ENCODE data around the gene KRT74. TPM values are rescaled to one million over a fixed set of nuclear protein-coding genes. Genes with fewer than 3 reads are reported as not detected.

KRT74 gene
- total RNA-seq, 1 donor from 2014 or later, result not detected

- no peak for ATAC-seq (ENCODE audit: low read depth)
- H3K36me3 Mint-ChIP-seq (ENCODE audit: low read depth), result no peaks in the 10 kb centered on the region
- POLR2A ChIA-PET, result no interaction called here
- H3K27me3 Mint-ChIP-seq, result peaks cover 15% of the 10 kb centered on the region
- DNase-seq, result no peak
- no peaks in the 10 kb centered on the region for H3K4me1 Mint-ChIP-seq
- no peaks in the 10 kb centered on the region for H3K9me3 Mint-ChIP-seq
- no peak overlapping the region for H3K27ac Mint-ChIP-seq
- intact Hi-C loops (cut with micrococcal nuclease), result no loop called here
- no peak overlapping the region for H3K4me3 Mint-ChIP-seq
- TF ChIP-seq, protein P1, sequence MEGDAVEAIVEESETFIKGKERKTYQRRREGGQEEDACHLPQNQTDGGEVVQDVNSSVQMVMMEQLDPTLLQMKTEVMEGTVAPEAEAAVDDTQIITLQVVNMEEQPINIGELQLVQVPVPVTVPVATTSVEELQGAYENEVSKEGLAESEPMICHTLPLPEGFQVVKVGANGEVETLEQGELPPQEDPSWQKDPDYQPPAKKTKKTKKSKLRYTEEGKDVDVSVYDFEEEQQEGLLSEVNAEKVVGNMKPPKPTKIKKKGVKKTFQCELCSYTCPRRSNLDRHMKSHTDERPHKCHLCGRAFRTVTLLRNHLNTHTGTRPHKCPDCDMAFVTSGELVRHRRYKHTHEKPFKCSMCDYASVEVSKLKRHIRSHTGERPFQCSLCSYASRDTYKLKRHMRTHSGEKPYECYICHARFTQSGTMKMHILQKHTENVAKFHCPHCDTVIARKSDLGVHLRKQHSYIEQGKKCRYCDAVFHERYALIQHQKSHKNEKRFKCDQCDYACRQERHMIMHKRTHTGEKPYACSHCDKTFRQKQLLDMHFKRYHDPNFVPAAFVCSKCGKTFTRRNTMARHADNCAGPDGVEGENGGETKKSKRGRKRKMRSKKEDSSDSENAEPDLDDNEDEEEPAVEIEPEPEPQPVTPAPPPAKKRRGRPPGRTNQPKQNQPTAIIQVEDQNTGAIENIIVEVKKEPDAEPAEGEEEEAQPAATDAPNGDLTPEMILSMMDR (IDR thresholded peaks at IDR 0.05), result no peak
- CTCF ChIA-PET, result no interaction called here
Observed at GRCh38 chr12:52575948-52576347, 2.3 kb upstream of the KRT74 start.

DNA sequence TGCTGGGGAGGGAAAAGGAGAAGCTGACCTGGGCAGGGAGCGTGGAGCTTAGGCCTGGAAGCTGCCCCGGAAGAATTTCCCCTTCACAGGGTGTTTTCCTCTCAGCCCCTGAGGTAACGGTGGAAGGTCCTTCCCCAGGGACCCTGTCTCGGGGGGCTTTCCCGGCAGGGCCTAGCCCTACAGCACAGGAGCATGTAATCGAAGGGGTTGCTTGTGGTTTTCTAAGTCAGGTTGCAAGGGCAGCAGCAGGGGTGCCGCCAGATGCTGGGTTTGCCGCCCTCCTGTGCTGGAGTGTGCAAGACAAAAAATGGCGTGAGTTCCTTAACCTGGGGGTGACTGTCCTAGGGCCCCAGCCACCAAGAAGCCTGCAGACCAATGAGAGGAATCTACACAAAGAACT, 1.6 kb upstream of the KRT74 start:
- ChIA-PET POLR2A (no interaction called here), CTCF (interaction anchor here (0.6 kb wide), 1 partner anchor 444 kb away, joined by 3 read pairs; no protein-coding TSS in a partner anchor)
- ATAC-seq (ENCODE audit: low read depth), result no peak
- Mint-ChIP-seq H3K27me3 (peaks cover 14% of the 10 kb centered on the region), H3K9me3 (no peaks in the 10 kb centered on the region), H3K4me3 (no peak overlapping the region), H3K27ac (no peak overlapping the region), H3K4me1 (no peaks in the 10 kb centered on the region), H3K36me3 (ENCODE audit: low read depth) (no peaks in the 10 kb centered on the region)
- no peak for DNase-seq
- TF ChIP-seq, protein P1 (IDR thresholded peaks at IDR 0.05), result no peak
- intact Hi-C loops (cut with micrococcal nuclease), result no loop called here

DNA sequence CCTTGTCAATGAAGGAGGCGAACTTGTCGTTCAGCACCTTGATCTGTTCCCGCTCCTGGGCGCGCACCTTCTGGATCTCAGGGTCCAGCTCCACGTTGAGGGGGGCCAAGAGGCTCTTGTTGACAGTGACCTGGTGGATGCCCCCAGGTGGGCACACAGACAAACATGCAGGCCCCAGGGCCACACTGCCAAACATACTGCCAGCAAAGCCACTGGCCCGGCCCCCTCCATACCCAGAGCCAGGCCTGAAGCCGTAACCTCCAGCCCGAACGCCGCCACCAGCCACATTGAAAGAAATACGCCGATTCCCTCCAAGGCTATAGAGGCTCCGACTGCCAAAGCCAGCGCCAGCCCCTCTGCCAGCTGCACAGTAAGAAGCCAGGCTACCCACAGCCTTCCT, 337 bp downstream of the KRT74 start:
- ChIA-PET CTCF (no interaction called here), POLR2A (no interaction called here)
- Mint-ChIP-seq H3K27me3 (peaks cover 14% of the 10 kb centered on the region), H3K4me3 (no peak overlapping the region), H3K9me3 (no peaks in the 10 kb centered on the region), H3K27ac (no peak overlapping the region), H3K36me3 (ENCODE audit: low read depth) (no peaks in the 10 kb centered on the region), H3K4me1 (no peaks in the 10 kb centered on the region)
- TF ChIP-seq, protein P1 (IDR thresholded peaks at IDR 0.05), result no peak
- intact Hi-C loops (cut with micrococcal nuclease), result no loop called here
- ATAC-seq (ENCODE audit: low read depth), result no peak
- no peak for DNase-seq

DNA sequence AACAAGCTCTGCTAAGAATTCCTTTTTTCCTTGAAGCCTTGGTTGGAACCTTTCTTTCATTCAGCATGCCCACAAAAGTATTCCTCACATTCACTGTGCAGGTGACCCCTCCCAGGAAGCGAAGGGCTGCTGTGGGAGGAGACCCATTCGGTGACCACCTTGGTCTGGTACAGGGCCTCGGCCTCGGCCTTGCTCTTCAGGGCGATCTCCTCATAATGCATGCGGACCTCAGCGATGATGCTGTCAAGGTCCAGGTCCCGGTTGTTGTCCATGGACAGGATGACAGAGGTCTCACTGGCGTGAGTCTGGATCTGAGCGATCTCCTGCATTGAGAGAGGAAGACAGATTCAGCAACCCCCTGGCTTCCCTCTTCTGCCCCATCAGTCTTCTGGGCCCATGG, 3.1 kb downstream of the KRT74 start:
- TF ChIP-seq, protein P1 (IDR thresholded peaks at IDR 0.05), result no peak
- no peak overlapping the region for H3K27ac Mint-ChIP-seq
- POLR2A ChIA-PET, result no interaction called here
- DNase-seq (no peak), ATAC-seq (ENCODE audit: low read depth) (no peak)
- no peaks in the 10 kb centered on the region for H3K4me1 Mint-ChIP-seq
- no peaks in the 10 kb centered on the region for H3K36me3 Mint-ChIP-seq (ENCODE audit: low read depth)
- no peak overlapping the region for H3K4me3 Mint-ChIP-seq
- CTCF ChIA-PET, result no interaction called here
- no peaks in the 10 kb centered on the region for H3K9me3 Mint-ChIP-seq
- intact Hi-C loops (cut with micrococcal nuclease), result no loop called here
- peaks cover 17% of the 10 kb centered on the region for H3K27me3 Mint-ChIP-seq

- CTCF ChIA-PET, result no interaction called here
- TF ChIP-seq, protein P1 (IDR thresholded peaks at IDR 0.05), result no peak
- H3K4me1 Mint-ChIP-seq, result no peaks in the 10 kb centered on the region
Observed at GRCh38 chr12:52568111-52568510, 5.5 kb downstream of the KRT74 start.

More at GRCh38 chr12:52568111-52568510, 5.5 kb downstream of the KRT74 start:
- DNase-seq, result no peak
- POLR2A ChIA-PET, result no interaction called here
- peaks cover 19% of the 10 kb centered on the region for H3K27me3 Mint-ChIP-seq
- H3K4me3 Mint-ChIP-seq, result no peak overlapping the region
- ATAC-seq (ENCODE audit: low read depth), result no peak
- no peaks in the 10 kb centered on the region for H3K36me3 Mint-ChIP-seq (ENCODE audit: low read depth)
- H3K9me3 Mint-ChIP-seq, result no peaks in the 10 kb centered on the region
- no peak overlapping the region for H3K27ac Mint-ChIP-seq
- intact Hi-C loops (cut with micrococcal nuclease), result no loop called here
